Measurements from ENCODE around the gene PTPN23. TPM values are rescaled to one million over a fixed set of nuclear protein-coding genes. Genes with fewer than 3 reads are reported as not detected.

The PTPN23 gene
- total and polyA plus RNA-seq, 8 donors: 8.6 to 120 (median 27.6) TPM

DNA sequence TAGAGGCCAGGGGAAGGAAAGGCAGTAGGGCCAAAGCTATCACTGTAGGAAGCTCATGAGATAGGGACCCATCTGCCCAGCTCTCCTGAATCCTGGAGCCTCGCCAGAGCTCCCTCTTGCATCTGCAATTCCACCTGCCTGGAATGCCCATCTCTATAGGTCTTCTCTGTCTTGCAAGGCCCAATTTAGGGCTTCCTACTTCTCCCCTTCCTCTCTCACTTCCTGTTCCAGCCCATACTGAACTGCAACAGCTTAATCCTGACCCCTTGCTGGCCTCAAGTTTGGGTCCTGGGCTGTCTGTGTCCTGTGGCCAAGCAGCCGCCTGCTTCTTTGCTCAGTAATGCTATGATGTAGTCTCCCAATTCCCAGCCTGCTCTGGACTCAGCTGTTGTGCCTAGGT, 3.6 kb upstream of the PTPN23 start:
- Histone ChIP-seq H3K9me3 (no peaks in the 10 kb centered on the region), H3K36me3 (no peaks in the 10 kb centered on the region), H3K4me1 (peaks cover 19 to 41% (median 30%) of the 10 kb centered on the region in 4 donors), H3K27me3 (peaks cover 0 to under 1% (median 0%) of the 10 kb centered on the region in 3 donors), H3K27ac (no peak overlapping the region), H3K4me3 (no peak overlapping the region)
- intact Hi-C loops (cut with DNase I; ENCODE audit: low total_unique reads): no loop called here
- WGBS, 5 donors: 75 to 100% (median 91%) methylated on average over 2 of the region's 2 CpGs
- DNase-seq: peak in 1 of 2 donors; percentile 20
- TF ChIP-seq POLR2A (IDR thresholded peaks at IDR 0.05) (no peak), POLR2AphosphoS5 (IDR thresholded peaks at IDR 0.05) (no peak), EP300 (IDR thresholded peaks at IDR 0.05) (no peak)
- TF ChIP-seq, protein P1, sequence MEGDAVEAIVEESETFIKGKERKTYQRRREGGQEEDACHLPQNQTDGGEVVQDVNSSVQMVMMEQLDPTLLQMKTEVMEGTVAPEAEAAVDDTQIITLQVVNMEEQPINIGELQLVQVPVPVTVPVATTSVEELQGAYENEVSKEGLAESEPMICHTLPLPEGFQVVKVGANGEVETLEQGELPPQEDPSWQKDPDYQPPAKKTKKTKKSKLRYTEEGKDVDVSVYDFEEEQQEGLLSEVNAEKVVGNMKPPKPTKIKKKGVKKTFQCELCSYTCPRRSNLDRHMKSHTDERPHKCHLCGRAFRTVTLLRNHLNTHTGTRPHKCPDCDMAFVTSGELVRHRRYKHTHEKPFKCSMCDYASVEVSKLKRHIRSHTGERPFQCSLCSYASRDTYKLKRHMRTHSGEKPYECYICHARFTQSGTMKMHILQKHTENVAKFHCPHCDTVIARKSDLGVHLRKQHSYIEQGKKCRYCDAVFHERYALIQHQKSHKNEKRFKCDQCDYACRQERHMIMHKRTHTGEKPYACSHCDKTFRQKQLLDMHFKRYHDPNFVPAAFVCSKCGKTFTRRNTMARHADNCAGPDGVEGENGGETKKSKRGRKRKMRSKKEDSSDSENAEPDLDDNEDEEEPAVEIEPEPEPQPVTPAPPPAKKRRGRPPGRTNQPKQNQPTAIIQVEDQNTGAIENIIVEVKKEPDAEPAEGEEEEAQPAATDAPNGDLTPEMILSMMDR (IDR thresholded peaks at IDR 0.05): no peak

GRCh38 chr3:47378869-47379268, 2.0 kb upstream of the PTPN23 start:
- intact Hi-C loops (cut with DNase I; ENCODE audit: low total_unique reads): no loop called here
- H3K36me3 ChIP-seq: no peaks in the 10 kb centered on the region
- H3K4me3 ChIP-seq: no peak overlapping the region
- H3K9me3 ChIP-seq: no peaks in the 10 kb centered on the region
- DNase-seq: no peak
- no peak for TF ChIP-seq EP300 (IDR thresholded peaks at IDR 0.05)
- TF ChIP-seq, protein P1 (IDR thresholded peaks at IDR 0.05): no peak
- TF ChIP-seq POLR2AphosphoS5 (IDR thresholded peaks at IDR 0.05): no peak
- TF ChIP-seq POLR2A (IDR thresholded peaks at IDR 0.05): no peak
- peaks cover 32 to 56% (median 44%) of the 10 kb centered on the region in 4 donors for H3K4me1 ChIP-seq
- no peak overlapping the region for H3K27ac ChIP-seq
- H3K27me3 ChIP-seq: no peaks in the 10 kb centered on the region

DNA sequence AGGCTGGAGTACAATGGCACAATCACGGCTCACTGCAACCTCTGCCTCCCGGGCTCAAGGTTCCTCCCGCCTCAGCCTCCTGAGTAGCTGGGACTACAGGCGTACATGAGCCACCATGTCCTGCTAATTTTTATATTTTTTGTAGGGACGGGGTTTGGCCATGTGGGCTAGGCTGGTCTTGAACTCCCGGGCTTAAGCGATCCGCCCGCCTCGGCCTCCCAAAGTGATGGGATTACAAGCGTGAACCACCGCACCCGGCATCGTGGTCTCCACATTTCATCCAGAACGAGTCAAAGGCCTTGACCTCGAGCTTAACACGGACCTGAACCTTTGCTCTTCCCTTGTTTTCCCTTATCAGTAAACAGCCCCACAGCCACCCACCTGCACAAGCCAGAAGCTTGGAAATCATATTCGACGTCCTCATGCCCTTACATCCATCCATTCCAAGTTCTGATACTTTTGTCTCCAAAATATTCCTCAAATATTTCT, 1.4 kb upstream of the PTPN23 start:
- Histone ChIP-seq H3K4me3 (peak overlapping the region; percentile 77 to 100 (median 81)), H3K27me3 (no peaks in the 10 kb centered on the region), H3K9me3 (no peaks in the 10 kb centered on the region), H3K27ac (peak overlapping the region in 4 of 5 donors; percentile 94 to 98 (median 95)), H3K36me3 (no peaks in the 10 kb centered on the region), H3K4me1 (peaks cover 32 to 61% (median 44%) of the 10 kb centered on the region in 4 donors)
- no peak for TF ChIP-seq POLR2A (IDR thresholded peaks at IDR 0.05)
- TF ChIP-seq, protein P1 (IDR thresholded peaks at IDR 0.05): no peak
- no peak for TF ChIP-seq POLR2AphosphoS5 (IDR thresholded peaks at IDR 0.05)
- TF ChIP-seq EP300 (IDR thresholded peaks at IDR 0.05): no peak
- WGBS, 5 donors: 68 to 85% (median 70%) methylated on average over 19 of the region's 19 CpGs
- intact Hi-C loops (cut with DNase I; ENCODE audit: low total_unique reads): no loop called here
- DNase-seq: peak in 1 of 2 donors; percentile 27

DNA sequence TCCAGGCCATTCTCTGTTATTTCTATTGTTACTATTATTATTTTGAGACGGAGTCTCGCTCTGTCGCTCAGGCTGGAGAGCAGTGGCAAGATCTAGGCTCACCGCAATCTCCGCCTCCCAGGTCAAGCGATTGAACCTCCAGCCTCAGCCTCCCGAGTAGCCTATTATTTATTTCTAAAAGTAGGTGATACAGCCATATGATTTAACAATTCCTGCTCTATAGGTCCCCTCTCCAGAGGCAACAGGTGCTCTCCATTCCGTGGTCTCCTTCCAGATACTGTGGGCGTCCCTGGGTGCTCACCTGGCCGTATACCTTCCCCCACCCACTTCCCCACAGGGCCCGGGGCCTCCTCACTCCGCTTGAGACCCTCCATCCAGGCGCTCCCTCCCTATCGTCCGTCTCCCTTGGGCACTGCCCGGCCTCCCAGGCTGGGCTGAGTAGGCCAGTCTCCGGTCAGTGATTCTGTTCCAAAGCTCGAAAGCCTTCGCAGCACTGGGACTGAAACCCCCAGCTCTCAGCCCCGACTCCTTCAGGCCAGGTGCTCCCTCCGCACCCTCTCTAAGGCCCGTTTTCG, 708 bp upstream of the PTPN23 start:
- intact Hi-C loops (cut with DNase I; ENCODE audit: low total_unique reads): no loop called here
- Histone ChIP-seq H3K4me3 (peak overlapping the region; percentile 77 to 100 (median 81)), H3K27me3 (no peaks in the 10 kb centered on the region), H3K9me3 (no peaks in the 10 kb centered on the region), H3K4me1 (peaks cover 32 to 68% (median 49%) of the 10 kb centered on the region in 4 donors), H3K36me3 (peaks cover 0 to 4% (median 2%) of the 10 kb centered on the region in 4 donors), H3K27ac (peak overlapping the region; percentile 86 to 98 (median 95))
- WGBS, 5 donors: 5 to 10% (median 8%) methylated on average over 23 of the region's 23 CpGs
- DNase-seq: no peak
- TF ChIP-seq, protein P1 (IDR thresholded peaks at IDR 0.05): peak in 1 of 7 experiments; percentile 22
- TF ChIP-seq POLR2AphosphoS5 (IDR thresholded peaks at IDR 0.05): no peak
- no peak for TF ChIP-seq EP300 (IDR thresholded peaks at IDR 0.05)
